ENCODE results near the gene INHBB. TPM values are rescaled to one million over a fixed set of nuclear protein-coding genes. Genes with fewer than 3 reads are reported as not detected.

The INHBB gene
- total RNA-seq, 1 donor from 2014 or later: 7.1 TPM

- no peak for DNase-seq
Observed at GRCh38 chr2:120358734-120359465, 13.0 kb downstream of the INHBB start.

GRCh38 chr2:120360307-120360855 lies 14.4 kb downstream of the INHBB start:
- DNase-seq: no peak

DNA sequence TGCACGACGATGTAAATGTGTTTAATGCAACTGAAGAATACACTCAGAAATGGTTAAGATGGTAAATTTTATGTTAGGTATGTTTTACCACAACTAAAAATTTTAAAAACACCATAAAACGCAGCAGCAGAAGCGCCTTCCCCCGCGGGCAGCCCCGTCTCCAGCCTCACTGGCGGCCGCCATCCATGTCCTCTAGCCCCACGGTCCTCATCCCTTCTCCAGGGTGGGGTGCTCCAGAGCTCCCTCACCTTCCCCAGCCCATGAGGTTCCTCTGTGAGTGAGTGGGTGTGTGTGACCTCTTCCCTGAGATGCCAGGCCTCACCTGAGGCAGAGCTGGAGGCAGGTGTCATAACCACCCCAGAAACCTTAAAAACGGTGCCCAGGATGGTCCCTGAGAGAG lies 17.0 kb downstream of the INHBB start:
- no peak for DNase-seq

DNA sequence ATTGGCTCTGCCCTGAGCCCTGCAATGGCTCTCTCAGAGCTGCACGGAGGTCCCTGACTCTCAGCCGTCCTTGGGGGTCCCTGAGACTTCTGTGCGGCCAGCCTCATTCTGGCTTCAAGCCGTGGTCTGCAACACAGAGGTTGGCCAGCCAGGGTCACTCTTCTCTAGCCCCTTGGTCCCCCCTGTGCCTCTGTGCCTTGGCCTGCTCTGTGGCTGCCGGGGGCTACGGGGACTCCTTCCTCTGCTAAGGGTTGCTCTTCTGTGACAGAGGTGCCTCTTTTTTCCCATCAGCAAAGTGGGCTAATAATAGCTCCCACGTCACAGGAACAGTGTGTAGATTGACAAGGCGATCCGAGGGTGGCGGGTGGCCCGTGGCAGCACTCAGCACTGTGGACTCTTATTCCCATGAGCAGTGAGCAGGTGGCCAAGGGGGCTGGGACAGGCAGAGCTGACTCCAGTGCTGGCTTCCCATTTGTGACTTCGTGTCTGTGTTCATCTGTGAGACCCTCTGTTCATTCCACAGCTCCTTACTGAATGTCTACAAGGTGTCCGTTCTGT lies 19.4 kb downstream of the INHBB start:
- no peak for DNase-seq

DNA sequence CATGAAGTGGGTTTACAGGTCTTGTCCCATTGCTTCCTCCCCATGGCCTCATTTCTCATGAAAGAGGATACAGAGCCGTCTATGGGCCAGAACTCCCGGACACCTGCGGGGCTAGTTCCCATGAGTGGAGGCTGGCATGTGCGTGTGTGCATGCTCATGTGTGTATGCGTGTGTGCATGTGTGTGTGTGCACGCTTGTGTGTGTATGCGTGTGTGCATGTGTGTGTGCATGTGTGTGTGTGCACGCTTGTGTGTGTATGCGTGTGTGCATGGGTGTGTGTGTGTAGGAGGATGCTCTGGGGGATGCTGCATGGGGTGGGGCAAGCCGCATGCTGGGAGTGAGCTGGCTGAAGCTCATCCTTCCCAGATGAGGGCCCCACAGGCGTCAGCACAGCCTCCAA lies 20.8 kb downstream of the INHBB start:
- no peak for DNase-seq

DNA sequence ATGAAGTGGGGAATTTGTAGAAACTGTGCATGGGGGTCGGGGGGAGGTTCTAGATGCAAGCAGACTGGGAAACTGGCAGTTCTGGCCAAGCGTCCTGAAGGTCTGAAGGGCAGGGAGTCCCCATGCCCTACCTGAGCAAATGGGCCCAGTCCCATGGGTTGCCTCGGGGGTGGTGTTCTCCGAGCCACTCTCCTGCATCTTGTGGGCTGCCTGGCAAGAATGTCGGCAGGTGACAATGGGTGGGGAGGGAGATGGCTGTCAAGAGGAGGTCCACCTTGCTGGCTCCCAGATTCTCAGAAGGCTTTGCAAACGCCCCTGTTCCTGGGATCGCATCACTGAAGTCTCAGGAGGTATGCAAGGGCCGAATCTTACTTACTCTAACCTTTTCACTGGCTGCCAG lies 21.3 kb downstream of the INHBB start:
- no peak for DNase-seq

GRCh38 chr2:120367649-120368048 lies 21.7 kb downstream of the INHBB start:
- no peak for DNase-seq

DNA sequence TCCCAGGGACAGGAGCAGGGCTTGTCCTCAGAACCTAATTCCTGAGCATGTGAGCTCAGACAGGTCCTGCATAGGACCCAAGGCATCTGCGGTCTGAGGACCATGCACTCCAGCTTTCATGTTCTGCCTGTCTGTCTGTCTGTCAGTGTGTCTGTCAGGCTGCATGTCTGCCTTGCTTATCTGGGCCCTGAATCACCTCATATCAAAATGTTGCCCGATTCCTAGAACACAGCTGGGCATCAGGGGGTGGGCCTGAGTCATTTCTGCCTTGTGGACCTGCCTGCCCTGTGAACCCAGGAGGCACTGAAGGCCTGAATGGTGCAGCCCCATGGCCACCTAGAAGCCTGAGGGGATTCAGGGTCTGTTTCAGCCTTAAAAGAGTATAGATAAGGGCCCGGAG lies 22.1 kb downstream of the INHBB start:
- DNase-seq: no peak

DNA sequence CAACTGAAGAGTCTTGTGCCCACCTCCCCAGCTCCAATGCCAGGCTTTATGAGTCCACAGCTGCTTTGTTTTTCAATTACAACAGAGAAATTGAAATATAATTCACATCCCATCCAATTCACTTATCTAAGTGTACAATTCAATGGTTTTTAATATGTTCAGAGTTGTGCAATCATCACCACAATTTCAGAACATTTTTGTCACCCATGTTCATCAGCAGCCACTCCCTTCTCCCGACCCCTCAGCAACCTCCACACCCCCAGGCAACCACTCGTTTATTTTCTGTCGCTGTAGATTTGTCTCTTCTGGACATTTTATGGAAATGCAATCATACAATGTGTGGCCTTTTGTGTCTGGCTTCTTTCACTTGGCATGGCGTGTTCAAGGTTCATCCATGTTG lies 23.3 kb downstream of the INHBB start:
- DNase-seq: no peak

GRCh38 chr2:120371969-120372625 lies 26.2 kb downstream of the INHBB start:
- DNase-seq: no peak

GRCh38 chr2:120372816-120373215 lies 26.9 kb downstream of the INHBB start:
- DNase-seq: no peak

- DNase-seq: no peak
Observed at GRCh38 chr2:120373424-120373823, 27.5 kb downstream of the INHBB start.

- DNase-seq: no peak
Observed at GRCh38 chr2:120374821-120375220, 28.9 kb downstream of the INHBB start.

- DNase-seq: no peak
Observed at GRCh38 chr2:120375251-120376020, 29.5 kb downstream of the INHBB start.

DNA sequence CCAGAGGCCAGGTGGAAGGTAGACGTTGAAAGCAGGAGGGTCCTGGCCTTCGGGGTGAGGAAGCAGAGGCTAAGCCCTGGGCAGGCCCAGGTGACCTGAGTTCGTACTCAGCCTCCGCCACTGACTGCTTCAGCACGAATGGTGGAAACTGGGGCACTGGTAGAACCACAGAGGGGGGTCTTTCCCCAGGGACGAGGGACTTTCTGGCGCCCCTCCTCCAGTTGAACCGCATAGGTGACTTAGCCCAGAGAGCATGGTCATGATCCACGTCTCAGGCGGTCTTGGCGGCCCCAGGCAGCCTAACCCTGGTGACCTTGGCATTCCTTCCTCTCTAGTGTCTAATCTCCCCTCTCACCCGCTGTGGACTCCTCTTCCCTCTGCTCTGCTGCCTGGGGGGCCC lies 30.2 kb downstream of the INHBB start:
- DNase-seq: no peak

GRCh38 chr2:120376679-120377640 lies 31.0 kb downstream of the INHBB start:
- DNase-seq: no peak

DNA sequence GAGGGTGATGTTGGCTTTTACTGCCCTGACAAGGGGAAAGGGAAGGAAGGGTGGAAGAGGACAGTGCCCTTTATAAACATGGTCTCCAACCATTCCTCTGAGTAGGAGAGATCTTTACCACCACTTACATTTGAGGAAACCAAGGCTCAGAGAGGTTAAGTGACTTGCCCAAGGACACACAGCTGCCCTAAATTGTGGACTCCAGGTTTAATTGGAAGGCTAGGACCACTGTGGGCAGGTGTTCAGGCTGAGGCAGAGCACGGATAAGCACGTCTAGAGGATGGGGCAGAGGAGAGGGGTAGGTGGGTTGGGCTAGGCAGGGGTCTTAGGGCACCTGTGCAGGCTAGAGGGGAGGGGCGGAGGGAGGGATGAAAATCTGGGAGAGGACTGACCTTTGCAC lies 32.7 kb downstream of the INHBB start:
- DNase-seq: no peak

- DNase-seq: no peak
Observed at GRCh38 chr2:120379916-120380893, 34.3 kb downstream of the INHBB start.

DNA sequence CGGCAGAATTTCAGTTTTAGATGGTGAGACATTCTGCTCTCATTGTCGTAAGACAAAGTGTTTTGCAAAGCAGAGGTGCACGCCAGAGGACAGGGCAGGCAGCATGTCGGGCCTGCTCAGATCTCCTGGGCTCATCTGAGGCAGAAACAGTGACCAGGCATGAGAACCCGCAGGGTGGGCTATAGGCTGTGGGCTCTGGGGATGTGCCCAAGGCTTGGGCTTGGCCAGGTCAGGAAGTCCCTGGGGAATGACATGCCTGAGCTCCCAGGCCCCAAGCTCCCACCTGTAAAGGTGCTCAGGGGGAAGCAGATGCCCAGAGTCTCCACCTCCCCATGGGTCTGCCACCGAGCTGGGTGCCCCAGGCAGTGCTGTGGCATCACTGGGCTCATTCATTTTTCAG lies 35.3 kb downstream of the INHBB start:
- DNase-seq: no peak

- DNase-seq: no peak
Observed at GRCh38 chr2:120381661-120382060, 35.7 kb downstream of the INHBB start.

All from skin of body (tissue), 2 donors.